Ovary (tissue), 3 donors: Measurements from ENCODE around the gene ACO1.

ENCODE experiments used
- CTCF ChIP-seq, 3 donors: fragments of 450-650 bp in 2 of 3; fragments of 200-600 bp in 1 of 3; IDR thresholded peaks; one replicate each; pipeline versions ENCODE4 v1.5.1 to v1.8.0; 2016 to 2022; ENCODE audit warnings: antibody characterized with exemption in 3 of 3, mild to moderate bottlenecking in 1 of 3
- EP300 ChIP-seq: sonication (generic); formaldehyde crosslinking; IDR thresholded peaks from one replicate; pipeline ENCODE4 v1.6.1; 2017; ENCODE audit warnings: antibody characterized with exemption
- donor health status: DM: no; HTN: no; CAD: no.

- TF ChIP-seq CTCF (IDR thresholded peaks at IDR 0.05) (no peak), EP300 (no peak)
These were observed 32.6 kb upstream of the ACO1 start for GRCh38 chr9:32351845-32352244.
